Testis (tissue), 3 donors: ENCODE measurements around the gene CD300LD. TPM values are rescaled to one million over a fixed set of nuclear protein-coding genes. Genes with fewer than 3 reads are reported as not detected.

Experiments used
- DNase-seq: peaks from one replicate; pipeline ENCODE4 v3.0.0-alpha.2; 2019
- H3K27ac ChIP-seq, 2 donors: fragments of 200-600 bp; sonication (generic); one replicate each; pipeline ENCODE4 v1.5.1; 2019
- H3K27me3 ChIP-seq: fragments of 200-600 bp; sonication (generic); one replicate; pipeline ENCODE4 v1.5.1; 2019
- H3K36me3 ChIP-seq: fragments of 200-600 bp; sonication (generic); one replicate; pipeline ENCODE4 v1.5.1; 2017; ENCODE audit warnings: low read depth; ENCODE audit errors: missing control alignments
- H3K4me1 ChIP-seq: fragments of 200-600 bp; sonication (generic); one replicate; pipeline ENCODE4 v1.5.1; 2019
- H3K4me3 ChIP-seq, 2 donors: fragments of 200-600 bp; sonication (generic); one replicate each; pipeline ENCODE4 v1.5.1; 2017 to 2019
- H3K9me3 ChIP-seq: fragments of 200-600 bp; sonication (generic); one replicate; pipeline ENCODE4 v1.5.1; 2017
- POLR2A ChIP-seq: fragments of 450-650 bp; IDR thresholded peaks from one replicate; pipeline ENCODE4 v1.6.1; 2017; ENCODE audit warnings: antibody characterized with exemption, mild to moderate bottlenecking, moderate library complexity
- WGBS, 2 donors: methylation state at CpG; one replicate each; pipeline ENCODE4 v1.1.5; 2018; 5-methylcytosine and 5-hydroxymethylcytosine counted together
- intact Hi-C: fragments of 100-400 bp; cut with DNase I; formaldehyde crosslinking; loops from one replicate; pipeline ENCODE4 v1.15.1; 2023; ENCODE audit warnings: low total_unique reads
- polyA plus RNA-seq: library from polyadenylated mRNA; stranded (reverse); fragments of 350-450 nt; fragmentation: Illumina TruSeq; extraction: RNeasy Lipid Tissue Mini Kit (QIAGEN cat#74804); gene quantifications from one replicate; pipeline ENCODE4 v1.2.3, GENCODE V29; 2014; ENCODE audit warnings: low read depth, low replicate concordance; ENCODE audit not compliant: insufficient read depth
- total RNA-seq, 2 donors: library from RNA; depleted of rRNA; stranded (reverse); fragments of >200 nt; gene quantifications; one replicate each; pipeline ENCODE4 v1.2.3, GENCODE V29; 2016
- TF ChIP-seq, protein P1 (sequence below), 3 experiments: fragments of 450-650 bp in 2 of 3; fragments of 200-600 bp in 1 of 3; sonication (generic) in 1 of 3; IDR thresholded peaks; one replicate each; pipeline ENCODE4 v1.5.1; 2016 to 2019; ENCODE audit warnings: antibody characterized with exemption in 3 of 3, mild to moderate bottlenecking in 2 of 3, moderate library complexity in 1 of 3

CD300LD gene
- total and polyA plus RNA-seq, 3 donors from 2014 or later: 0.41 TPM; not detected in 2

DNA sequence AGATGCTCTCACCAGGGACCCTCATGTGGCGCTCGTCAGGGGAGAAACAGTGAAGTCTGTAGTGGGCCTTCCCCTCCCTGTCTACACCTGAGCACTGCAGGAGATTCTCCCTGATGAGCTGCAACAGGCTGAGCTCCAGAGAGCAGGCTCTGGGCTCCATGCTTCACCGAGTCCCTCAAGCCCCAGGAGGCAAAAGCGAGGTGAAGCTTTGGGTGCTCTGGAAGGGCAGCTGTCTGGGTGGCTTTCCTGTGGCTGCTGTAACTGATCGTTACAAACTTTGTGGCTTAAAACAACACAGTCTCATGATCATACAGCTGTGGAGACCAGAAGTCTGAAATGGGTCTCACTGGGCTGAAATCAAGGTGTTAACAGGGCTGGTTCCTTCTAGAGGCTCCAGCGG is 12.1 kb upstream of the CD300LD start:
- no peak for DNase-seq
- H3K36me3 ChIP-seq: no peaks in the 10 kb centered on the region
- no peaks in the 10 kb centered on the region for H3K4me1 ChIP-seq
- TF ChIP-seq, protein P1, sequence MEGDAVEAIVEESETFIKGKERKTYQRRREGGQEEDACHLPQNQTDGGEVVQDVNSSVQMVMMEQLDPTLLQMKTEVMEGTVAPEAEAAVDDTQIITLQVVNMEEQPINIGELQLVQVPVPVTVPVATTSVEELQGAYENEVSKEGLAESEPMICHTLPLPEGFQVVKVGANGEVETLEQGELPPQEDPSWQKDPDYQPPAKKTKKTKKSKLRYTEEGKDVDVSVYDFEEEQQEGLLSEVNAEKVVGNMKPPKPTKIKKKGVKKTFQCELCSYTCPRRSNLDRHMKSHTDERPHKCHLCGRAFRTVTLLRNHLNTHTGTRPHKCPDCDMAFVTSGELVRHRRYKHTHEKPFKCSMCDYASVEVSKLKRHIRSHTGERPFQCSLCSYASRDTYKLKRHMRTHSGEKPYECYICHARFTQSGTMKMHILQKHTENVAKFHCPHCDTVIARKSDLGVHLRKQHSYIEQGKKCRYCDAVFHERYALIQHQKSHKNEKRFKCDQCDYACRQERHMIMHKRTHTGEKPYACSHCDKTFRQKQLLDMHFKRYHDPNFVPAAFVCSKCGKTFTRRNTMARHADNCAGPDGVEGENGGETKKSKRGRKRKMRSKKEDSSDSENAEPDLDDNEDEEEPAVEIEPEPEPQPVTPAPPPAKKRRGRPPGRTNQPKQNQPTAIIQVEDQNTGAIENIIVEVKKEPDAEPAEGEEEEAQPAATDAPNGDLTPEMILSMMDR (IDR thresholded peaks at IDR 0.05): no peak
- TF ChIP-seq POLR2A: no peak
- H3K27ac ChIP-seq: no peak overlapping the region
- WGBS, 2 donors: 88 to 93% methylated on average over 6 of the region's 6 CpGs
- intact Hi-C loops: no loop called here
- no peak overlapping the region for H3K4me3 ChIP-seq
- no peaks in the 10 kb centered on the region for H3K27me3 ChIP-seq
- no peaks in the 10 kb centered on the region for H3K9me3 ChIP-seq

DNA sequence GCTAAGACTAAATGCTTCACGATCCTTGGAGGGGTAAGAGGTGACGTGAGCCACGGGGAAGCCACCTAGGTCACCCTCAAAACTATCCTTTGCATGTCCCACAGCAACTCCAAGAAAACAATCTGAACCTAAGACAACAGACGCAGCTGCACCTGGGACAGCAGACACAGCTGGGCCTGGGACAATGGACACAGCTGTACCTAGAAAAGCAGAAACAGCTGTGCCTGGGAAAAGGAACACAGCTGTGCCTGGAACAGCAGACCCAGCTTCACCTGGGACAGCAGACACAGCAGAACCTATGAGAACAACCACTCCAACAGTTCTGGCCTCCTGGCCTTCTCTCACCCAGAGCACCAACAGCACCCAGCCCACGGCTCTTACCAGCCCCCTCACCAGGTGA is 11.7 kb upstream of the CD300LD start:
- TF ChIP-seq, protein P1 (IDR thresholded peaks at IDR 0.05): no peak
- TF ChIP-seq POLR2A: no peak
- no peak overlapping the region for H3K27ac ChIP-seq
- no peak overlapping the region for H3K4me3 ChIP-seq
- H3K9me3 ChIP-seq: no peaks in the 10 kb centered on the region
- no peaks in the 10 kb centered on the region for H3K36me3 ChIP-seq
- intact Hi-C loops: no loop called here
- H3K27me3 ChIP-seq: no peaks in the 10 kb centered on the region
- WGBS, 2 donors: 73 to 82% methylated on average over 5 of the region's 5 CpGs
- H3K4me1 ChIP-seq: no peaks in the 10 kb centered on the region
- DNase-seq: no peak

DNA sequence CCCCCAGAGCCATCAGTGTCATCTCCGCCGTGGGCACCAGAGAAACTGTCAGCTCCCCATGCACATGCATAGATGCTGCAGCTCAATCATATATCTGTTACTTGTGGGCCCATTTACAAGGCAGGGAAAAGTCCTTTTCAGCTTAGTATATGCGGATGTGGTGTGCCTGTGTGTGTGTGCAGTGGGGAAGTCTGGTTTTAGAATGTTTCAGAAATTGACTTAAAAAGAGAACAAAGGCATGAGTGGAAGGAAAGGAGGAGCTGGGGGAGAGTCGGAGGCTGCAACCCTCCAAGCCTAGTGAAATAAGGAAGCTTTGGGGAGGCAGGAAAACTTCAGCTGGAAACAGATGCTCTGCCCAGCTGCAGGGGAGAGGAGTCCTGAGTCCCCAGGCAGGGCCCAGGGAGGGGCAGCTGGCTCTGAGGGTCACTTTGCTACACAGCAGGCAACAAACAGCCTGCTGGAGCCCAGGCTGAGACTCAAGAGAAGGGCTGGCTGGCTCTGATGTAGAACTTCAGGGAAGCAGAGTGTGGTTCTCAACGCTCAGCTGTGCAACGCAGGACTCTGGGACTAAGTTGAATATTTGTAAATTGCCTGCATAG is 11.1 kb upstream of the CD300LD start:
- DNase-seq: no peak
- H3K4me3 ChIP-seq: no peak overlapping the region
- no peaks in the 10 kb centered on the region for H3K4me1 ChIP-seq
- intact Hi-C loops: no loop called here
- 71 to 73% methylated on average over 4 to 6 of the region's 6 CpGs for WGBS, 2 donors
- no peak overlapping the region for H3K27ac ChIP-seq
- no peaks in the 10 kb centered on the region for H3K27me3 ChIP-seq
- TF ChIP-seq, protein P1 (IDR thresholded peaks at IDR 0.05): no peak
- TF ChIP-seq POLR2A: no peak
- no peaks in the 10 kb centered on the region for H3K9me3 ChIP-seq
- H3K36me3 ChIP-seq: no peaks in the 10 kb centered on the region

DNA sequence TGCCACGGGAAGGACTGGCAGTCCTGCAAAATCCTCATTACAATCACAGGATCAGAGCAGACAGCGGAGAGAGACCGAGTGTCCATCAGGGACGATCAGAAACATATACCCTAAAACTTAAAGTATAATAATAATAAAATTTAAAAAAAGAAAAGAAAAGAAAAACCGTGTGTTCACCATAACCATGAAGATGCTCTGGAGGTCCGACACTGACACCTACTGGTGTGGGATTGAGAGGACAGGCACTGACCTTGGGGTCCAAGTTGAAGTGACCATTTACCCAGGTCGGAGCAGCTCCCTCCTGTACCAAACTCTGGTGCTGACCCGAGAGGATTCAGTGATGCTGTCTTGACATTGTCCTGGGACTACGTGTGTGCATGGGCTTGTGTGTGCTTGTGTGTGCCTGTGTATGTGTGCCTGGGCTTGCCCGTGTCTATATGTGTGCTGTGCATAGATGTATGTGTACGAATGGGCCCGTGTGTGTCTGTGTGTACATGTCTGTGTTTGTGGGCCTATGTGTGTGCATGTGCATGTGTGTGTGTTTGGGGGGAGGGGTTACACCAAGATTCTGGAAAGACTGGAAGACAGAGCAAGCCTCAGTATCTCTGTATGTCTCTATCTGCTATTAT is 10.0 kb upstream of the CD300LD start:
- DNase-seq: peak; percentile 46
- intact Hi-C loops: no loop called here
- WGBS, 2 donors: 56 to 62% methylated on average over 12 of the region's 12 CpGs

More for the DNA sequence above, 10.0 kb upstream of the CD300LD start:
- Histone ChIP-seq H3K36me3 (no peaks in the 10 kb centered on the region), H3K4me3 (no peak overlapping the region), H3K4me1 (no peaks in the 10 kb centered on the region), H3K27me3 (no peaks in the 10 kb centered on the region), H3K27ac (no peak overlapping the region), H3K9me3 (no peaks in the 10 kb centered on the region)
- TF ChIP-seq, protein P1 (IDR thresholded peaks at IDR 0.05): peak in 2 of 3 experiments; percentile 40 to 54
- TF ChIP-seq POLR2A: no peak
